K562 (cell line): ENCODE results near the gene MYO3B. TPM values are rescaled to one million over a fixed set of nuclear protein-coding genes. Genes with fewer than 3 reads are reported as not detected.

Experiments used
- ATAC-seq: fragments of 200-7000 bp; cut with Tn5 transposase; 3 replicates; pipeline ENCODE4 v1.9.1; 2020; ENCODE audit warnings: moderate library complexity
- BruUV-seq: library from RNA; stranded (reverse); fragments of 400-500 nt; replicated peaks from 2 replicates; lab custom pipeline; 2021; lab: Mats Ljungman, UMichigan
- CTCF ChIA-PET: fragments of 300-600 bp; formaldehyde crosslinking; extraction: SDS; loops from one replicate; lab custom pipeline; 2021; ENCODE audit warnings: low intra/inter-chr PET ratio; lab: Yijun Ruan, JAX
- POLR2A ChIA-PET: fragments of 300-600, 350-650 bp; sonication (Branson Sonifier 250); formaldehyde crosslinking; extraction: SDS; loops from one replicate; lab custom pipeline; 2021; ENCODE audit warnings: antibody characterized with exemption, inconsistent platforms; lab: Yijun Ruan, JAX
- DNase-seq, 4 experiments: peaks; one replicate each; pipeline versions ENCODE4 v3.0.0 to v3.0.0-alpha.2; 2011 to 2018; ENCODE audit warnings: low spot score in 3 of 4, mixed read lengths in 3 of 4; ENCODE audit errors: extremely low read depth in 1 of 4
- FAIRE-seq: peaks from 2 replicates; lab custom pipeline; 2011; peaks lifted over from hg19 to GRCh38; lab: Jason Lieb, UNC
- H2AFZ ChIP-seq: 2 replicates; pipeline ENCODE4 v1.6.0; 2011; ENCODE audit warnings: low read depth, low read length, control low read depth, inconsistent platforms
- H3K27ac ChIP-seq: fragments of 200-600 bp; 3 replicates; pipeline ENCODE4 v1.8.0; 2011; ENCODE audit warnings: low read depth, mild to moderate bottlenecking, control low read depth, inconsistent platforms, low read length, moderate library complexity, mixed read lengths; ENCODE audit errors: extremely low read depth
- H3K27me3 ChIP-seq, 2 experiments: fragments of 300-600 bp in 1 of 2; 2 replicates in 1 of 2; 3 replicates in 1 of 2; pipeline versions ENCODE4 v1.6.0 to v1.8.0; 2011; ENCODE audit warnings: inconsistent platforms in 2 of 2, low read length in 2 of 2, mild to moderate bottlenecking in 1 of 2, mixed read lengths in 1 of 2, moderate library complexity in 1 of 2; ENCODE audit not compliant: control insufficient read depth in 2 of 2, insufficient read depth in 2 of 2
- H3K36me3 ChIP-seq: fragments of 300-600 bp; 3 replicates; pipeline ENCODE4 v1.8.0; 2011; ENCODE audit warnings: mild to moderate bottlenecking, low read length, inconsistent platforms; ENCODE audit not compliant: control insufficient read depth, insufficient read depth
- H3K4me1 ChIP-seq, 2 experiments: fragments of 200-600 bp in 1 of 2; replicated peaks in 1 of 2; 2 replicates in 1 of 2; 3 replicates in 1 of 2; pipeline versions ENCODE4 v1.5.1 to v1.8.0; 2011; ENCODE audit warnings: inconsistent platforms in 2 of 2, low read length in 2 of 2, mild to moderate bottlenecking in 1 of 2, mixed read lengths in 1 of 2, moderate library complexity in 1 of 2; ENCODE audit not compliant: control insufficient read depth in 2 of 2, insufficient read depth in 2 of 2
- H3K4me2 ChIP-seq: 2 replicates; pipeline ENCODE4 v1.6.1; 2011; ENCODE audit warnings: low read length, control low read depth, inconsistent platforms, mixed read lengths; ENCODE audit not compliant: insufficient read depth
- H3K4me3 ChIP-seq: fragments of 200-600 bp; sonication (generic), shearing (Covaris generic); 2 replicates; pipeline ENCODE4 v1.5.1; 2016; ENCODE audit warnings: control low read depth, inconsistent platforms
- H3K79me2 ChIP-seq: fragments of 200-600 bp; 3 replicates; pipeline ENCODE4 v1.8.0; 2011; ENCODE audit warnings: low read length, inconsistent platforms; ENCODE audit not compliant: control insufficient read depth, insufficient read depth
- H3K9ac ChIP-seq, 2 experiments: 2 replicates each; pipeline versions ENCODE4 v1.6.0 to v1.6.1; 2011; ENCODE audit warnings: low read depth in 2 of 2, low read length in 2 of 2, control low read depth in 1 of 2, inconsistent platforms in 1 of 2, mild to moderate bottlenecking in 1 of 2, mixed read lengths in 1 of 2; ENCODE audit not compliant: insufficient read depth in 1 of 2
- H3K9me1 ChIP-seq: one replicate; pipeline ENCODE4 v1.6.0; 2011; ENCODE audit warnings: inconsistent platforms, mild to moderate bottlenecking, low read length, moderate library complexity; ENCODE audit not compliant: control insufficient read depth, insufficient read depth
- H3K9me3 ChIP-seq: replicated peaks from 2 replicates; pipeline ENCODE4 v1.5.1; 2011; ENCODE audit warnings: low read depth, low read length, inconsistent platforms; ENCODE audit not compliant: control insufficient read depth, insufficient read depth
- H4K20me1 ChIP-seq: replicated peaks from 2 replicates; pipeline ENCODE4 v1.6.1; 2011; ENCODE audit warnings: low read length, inconsistent platforms, mixed read lengths; ENCODE audit not compliant: control insufficient read depth, insufficient read depth
- ATF1 ChIP-seq, 2 experiments: fragments of 450-650 bp in 1 of 2; IDR thresholded peaks; 2 replicates each; pipeline ENCODE4 v1.6.1; 2016; ENCODE audit warnings: missing compliant biosample characterization in 1 of 2, missing genetic modification characterization in 1 of 2
- BMI1 ChIP-seq: fragments of 150-350 bp; IDR thresholded peaks from 2 replicates; pipeline ENCODE4 v1.6.1; 2014; ENCODE audit warnings: low read length
- ILK ChIP-seq: fragments of 450-650 bp; IDR thresholded peaks from 2 replicates; pipeline ENCODE4 v1.6.1; 2016; ENCODE audit warnings: missing genetic modification characterization, low read depth, mild to moderate bottlenecking, missing compliant biosample characterization, moderate library complexity, borderline replicate concordance
- IRF2 ChIP-seq: sonication (generic); formaldehyde crosslinking; IDR thresholded peaks from 2 replicates; pipeline ENCODE4 v1.8.1; 2022; ENCODE audit warnings: mild to moderate bottlenecking, missing genetic modification reagents
- MEF2A ChIP-seq: IDR thresholded peaks from 2 replicates; pipeline ENCODE4 v1.6.1; 2011; ENCODE audit warnings: low read depth, mild to moderate bottlenecking, low read length, moderate library complexity; ENCODE audit not compliant: control insufficient read depth
- MTA1 ChIP-seq: fragments of 450-650 bp; IDR thresholded peaks from 2 replicates; pipeline ENCODE4 v1.6.1; 2017; ENCODE audit warnings: borderline replicate concordance
- MXI1 ChIP-seq: IDR thresholded peaks from 2 replicates; pipeline ENCODE4 v1.6.1; 2011; ENCODE audit warnings: low read depth, mild to moderate bottlenecking, improper control_type of control experiment, low read length
- MYC ChIP-seq, 2 experiments: fragments of 250-450 bp in 1 of 2; sonication (Bioruptor Pico) in 1 of 2; IDR thresholded peaks; 2 replicates each; pipeline versions ENCODE4 v1.5.1 to v1.6.1; 2012 to 2021; ENCODE audit warnings: low read depth in 2 of 2, borderline replicate concordance in 1 of 2, improper control_type of control experiment in 1 of 2, low read length in 1 of 2, mild to moderate bottlenecking in 1 of 2, moderate library complexity in 1 of 2
- NFATC3 ChIP-seq: fragments of 450-650 bp; IDR thresholded peaks from 2 replicates; pipeline ENCODE4 v1.6.1; 2017; ENCODE audit warnings: mild to moderate bottlenecking
- NFYB ChIP-seq: IDR thresholded peaks from 2 replicates; pipeline ENCODE4 v1.6.1; 2011; ENCODE audit warnings: mild to moderate bottlenecking, moderate library complexity; ENCODE audit not compliant: insufficient read length; ENCODE audit errors: extremely low read depth
- NR4A1 ChIP-seq, 2 experiments: fragments of 250-450 bp in 1 of 2; fragments of 450-650 bp in 1 of 2; sonication (Bioruptor Pico) in 1 of 2; IDR thresholded peaks; 2 replicates each; pipeline versions ENCODE4 v1.4.0 to v1.6.1; 2016 to 2020; ENCODE audit warnings: mild to moderate bottlenecking in 2 of 2, missing compliant biosample characterization in 1 of 2, missing genetic modification characterization in 1 of 2, moderate library complexity in 1 of 2
- NRF1 ChIP-seq, 2 experiments: fragments of 450-650 bp; IDR thresholded peaks in 1 of 2; conservative IDR thresholded peaks in 1 of 2; 2 replicates each; pipeline ENCODE4 v1.6.1; 2014; ENCODE audit warnings: mild to moderate bottlenecking in 2 of 2
- RBM34 ChIP-seq: fragments of 200-400 bp; formaldehyde crosslinking; IDR thresholded peaks from 2 replicates; pipeline ENCODE4 v1.6.1; 2018; ENCODE audit warnings: low read length, borderline replicate concordance; ENCODE audit not compliant: insufficient read depth
- TAF7 ChIP-seq: fragments of 450-650 bp; IDR thresholded peaks from 2 replicates; pipeline ENCODE4 v1.6.1; 2016; ENCODE audit warnings: missing genetic modification characterization, missing compliant biosample characterization
- ZBTB5 ChIP-seq: fragments of 450-650 bp; IDR thresholded peaks from 2 replicates; pipeline ENCODE4 v1.6.1; 2017; ENCODE audit warnings: antibody characterized with exemption
- ZC3H8 ChIP-seq: fragments of 450-650 bp; IDR thresholded peaks from 2 replicates; pipeline ENCODE4 v1.6.1; 2017
- ZNF644 ChIP-seq: fragments of 200-800 bp; sonication (Bioruptor generic); IDR thresholded peaks from 2 replicates; pipeline ENCODE4 v1.6.1; 2016; ENCODE audit warnings: low read depth, missing genetic modification characterization, missing compliant biosample characterization
- ZNF695 ChIP-seq: fragments of 450-650 bp; formaldehyde crosslinking; IDR thresholded peaks from 2 replicates; pipeline ENCODE4 v1.4.0; 2020; ENCODE audit warnings: mild to moderate bottlenecking, moderate library complexity
- WGBS: fragments of 100-300 bp; shearing (Covaris generic); methylation state at CpG from one replicate; pipeline ENCODE4 v1.1.6; 2016; ENCODE audit warnings: low coverage, mixed read lengths; ENCODE audit not compliant: insufficient coverage; ENCODE audit errors: missing lambda C conversion rate; 5-methylcytosine and 5-hydroxymethylcytosine counted together
- in situ Hi-C: fragments of 300-500 bp; cut with MboI; formaldehyde crosslinking; loops from 4 replicates; pipeline ENCODE4 v1.15.0; 2018; ENCODE audit warnings: inconsistent platforms, mixed read lengths
- intact Hi-C: fragments of 100-400 bp; cut with micrococcal nuclease; formaldehyde crosslinking; loops from 2 replicates; pipeline ENCODE4 v1.14.2; 2022
- polyA plus RNA-seq, 8 experiments: library from polyadenylated mRNA; depleted of rRNA in 4 of 8; stranded (reverse) in 5 of 8; unstranded in 3 of 8; fragments of >200 nt; fragmentation: Nextera tagmentation in 2 of 8; fragmentation: Illumina TruSeq in 1 of 8; extraction: Ambion mirVana in 2 of 8; extraction: Trizol in 1 of 8; gene quantifications; 2 replicates each; pipeline versions ENCODE4 v1.2.1 to v1.2.3, GENCODE V29; 2011 to 2014; ENCODE audit warnings: inconsistent platforms in 1 of 8, missing spikeins in 1 of 8
- total RNA-seq, 7 experiments: library from RNA; depleted of rRNA in 6 of 7; stranded (reverse); fragments of >200 nt in 6 of 7; fragmentation: Illumina TruSeq in 2 of 7; extraction: Trizol in 2 of 7; gene quantifications; 2 replicates each; pipeline versions ENCODE4 v1.2.1 to v1.2.3, GENCODE V29; 2011 to 2021; ENCODE audit warnings: low replicate concordance in 1 of 7
- TF ChIP-seq, protein P1 (sequence below): fragments of 250-450 bp; sonication (Bioruptor Pico); IDR thresholded peaks from 2 replicates; pipeline ENCODE4 v1.4.0; 2020; ENCODE audit warnings: mild to moderate bottlenecking

The MYO3B gene
- total and polyA plus RNA-seq, 9 of the 15 experiments (the other 6 are each of a cell fraction or from before 2014, with no cell fraction given), result 2.7 to 6.5 (median 3.6) TPM

DNA sequence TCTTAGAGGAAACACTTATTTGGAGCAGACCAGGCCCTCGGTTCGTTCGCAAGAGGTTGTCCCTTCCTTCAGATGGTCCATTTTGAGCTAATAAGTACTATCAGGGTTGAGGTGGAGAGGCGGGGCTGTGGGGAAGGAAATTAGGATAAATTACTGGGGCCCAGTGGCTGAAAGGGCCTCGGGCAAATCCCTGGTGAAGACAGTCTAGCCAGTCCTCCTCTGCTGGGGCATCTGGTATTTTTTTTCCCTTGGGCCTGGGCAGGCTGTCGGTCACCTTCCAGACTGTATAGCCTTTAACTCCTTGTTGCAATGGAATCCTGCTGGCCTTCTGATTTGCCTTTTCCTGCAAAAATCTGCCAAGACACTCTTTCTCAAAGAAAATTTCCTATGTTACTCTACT lies 1.7 kb upstream of the MYO3B start (continued):
- no peak for TF ChIP-seq ZBTB5
- TF ChIP-seq ZC3H8, result no peak
- TF ChIP-seq ILK, result no peak
- no peak for TF ChIP-seq TAF7 (tag)
- TF ChIP-seq ZNF695 (CRISPR knock-in tag), result no peak
- TF ChIP-seq NRF1 (conservative IDR thresholded peaks at IDR 0.05 in 1 of 2, IDR thresholded peaks at IDR 0.05 in 1 of 2), result no peak
- no peak for TF ChIP-seq RBM34

DNA sequence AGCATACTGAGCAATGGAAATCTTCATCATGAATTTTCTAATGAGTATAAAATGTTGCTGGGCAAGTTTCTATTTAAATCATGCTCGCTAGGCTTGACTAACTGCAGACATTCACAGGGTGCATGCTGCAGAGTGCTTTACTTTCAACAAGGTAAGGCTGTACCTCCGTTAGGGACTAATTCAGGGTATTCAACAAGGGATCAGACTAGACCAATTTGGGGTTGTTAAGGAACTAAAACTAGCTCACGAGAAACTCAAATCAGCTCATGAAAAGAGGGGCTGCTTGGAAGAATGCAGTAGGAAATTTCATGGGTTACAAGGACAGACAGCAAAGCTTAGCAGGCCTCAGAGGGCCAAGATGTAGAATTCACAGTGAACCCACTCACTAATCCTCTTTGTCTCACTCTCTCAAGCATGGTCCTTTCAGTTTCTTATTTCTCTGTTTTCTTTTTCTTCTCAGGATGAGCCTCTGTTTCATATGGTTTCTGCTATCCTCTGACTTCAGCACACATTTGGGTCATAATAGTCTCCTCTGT lies 2.2 kb downstream of the MYO3B start:
- Histone ChIP-seq H3K4me3 (no peak overlapping the region), H2AFZ (peak overlapping the region; percentile 61; the same call in 1 of the 2 replicates), H3K4me1 (no peaks in the 10 kb centered on the region; a peak in 2 of 5 replicates), H4K20me1 (no peaks in the 10 kb centered on the region), H3K4me2 (no peak overlapping the region), H3K9me1 (no peaks in the 10 kb centered on the region), H3K79me2 (no peaks in the 10 kb centered on the region), H3K27me3 (no peaks in the 10 kb centered on the region), H3K9ac (no peak overlapping the region), H3K27ac (no peak overlapping the region), H3K9me3 (no peaks in the 10 kb centered on the region), H3K36me3 (no peaks in the 10 kb centered on the region)
- intact Hi-C loops (no loop called here), in situ Hi-C loops (no loop called here)
- BruUV-seq, result no TSS peak
- no peak for DNase-seq
- ChIA-PET CTCF (no interaction called here), POLR2A (interaction anchor here (0.9 kb wide), 1 partner anchor 17 kb away, joined by 3 read pairs; no protein-coding TSS in a partner anchor)
- no peak for FAIRE-seq
- peak; percentile 47 for ATAC-seq
- 46% methylated on average over 3 of the region's 3 CpGs for WGBS
- TF ChIP-seq MTA1 (no peak), ZNF644 (no peak), MYC (IDR thresholded peaks at IDR 0.05; ENCODE audit: low read depth, low read length) (no peak), MYC (CRISPR knock-in tag; IDR thresholded peaks at IDR 0.05; ENCODE audit: borderline replicate concordance, low read depth) (no peak), ATF1 (CRISPR knock-in tag; IDR thresholded peaks at IDR 0.05) (no peak), ATF1 (tag; IDR thresholded peaks at IDR 0.05) (no peak), BMI1 (no peak), MXI1 (no peak), NFYB (no peak), MEF2A (no peak), IRF2 (CRISPR knock-in tag) (no peak), NFATC3 (no peak), NR4A1 (CRISPR knock-in tag; IDR thresholded peaks at IDR 0.05) (no peak), NR4A1 (tag; IDR thresholded peaks at IDR 0.05) (no peak)
- TF ChIP-seq, protein P1, sequence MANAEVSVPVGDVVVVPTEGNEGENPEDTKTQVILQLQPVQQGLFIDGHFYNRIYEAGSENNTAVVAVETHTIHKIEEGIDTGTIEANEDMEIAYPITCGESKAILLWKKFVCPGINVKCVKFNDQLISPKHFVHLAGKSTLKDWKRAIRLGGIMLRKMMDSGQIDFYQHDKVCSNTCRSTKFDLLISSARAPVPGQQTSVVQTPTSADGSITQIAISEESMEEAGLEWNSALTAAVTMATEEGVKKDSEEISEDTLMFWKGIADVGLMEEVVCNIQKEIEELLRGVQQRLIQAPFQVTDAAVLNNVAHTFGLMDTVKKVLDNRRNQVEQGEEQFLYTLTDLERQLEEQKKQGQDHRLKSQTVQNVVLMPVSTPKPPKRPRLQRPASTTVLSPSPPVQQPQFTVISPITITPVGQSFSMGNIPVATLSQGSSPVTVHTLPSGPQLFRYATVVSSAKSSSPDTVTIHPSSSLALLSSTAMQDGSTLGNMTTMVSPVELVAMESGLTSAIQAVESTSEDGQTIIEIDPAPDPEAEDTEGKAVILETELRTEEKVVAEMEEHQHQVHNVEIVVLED, result no peak
